K562 (cell line): Measurements from ENCODE around the gene CLDN15. TPM values are rescaled to one million over a fixed set of nuclear protein-coding genes. Genes with fewer than 3 reads are reported as not detected.
A peak's percentile ranks its signal among the peaks of the same experiment; 100 is the strongest.

Experiments
- ATAC-seq: fragments of 200-7000 bp; cut with Tn5 transposase; 3 replicates; pipeline ENCODE4 v1.9.1; 2020; ENCODE audit warnings: moderate library complexity
- BruUV-seq: library from RNA; stranded (reverse); fragments of 400-500 nt; replicated peaks from 2 replicates; lab custom pipeline; 2021; lab: Mats Ljungman, UMichigan
- CTCF ChIA-PET: fragments of 300-600 bp; formaldehyde crosslinking; extraction: SDS; loops from one replicate; lab custom pipeline; 2021; ENCODE audit warnings: low intra/inter-chr PET ratio; lab: Yijun Ruan, JAX
- POLR2A ChIA-PET: fragments of 300-600, 350-650 bp; sonication (Branson Sonifier 250); formaldehyde crosslinking; extraction: SDS; loops from one replicate; lab custom pipeline; 2021; ENCODE audit warnings: antibody characterized with exemption, inconsistent platforms; lab: Yijun Ruan, JAX
- DNase-seq, 4 experiments: peaks; one replicate each; pipeline versions ENCODE4 v3.0.0 to v3.0.0-alpha.2; 2011 to 2018; ENCODE audit warnings: low spot score in 3 of 4, mixed read lengths in 3 of 4; ENCODE audit errors: extremely low read depth in 1 of 4
- FAIRE-seq: peaks from 2 replicates; lab custom pipeline; 2011; peaks lifted over from hg19 to GRCh38; lab: Jason Lieb, UNC
- H2AFZ ChIP-seq: 2 replicates; pipeline ENCODE4 v1.6.0; 2011; ENCODE audit warnings: low read depth, low read length, control low read depth, inconsistent platforms
- H3K27ac ChIP-seq: fragments of 200-600 bp; 3 replicates; pipeline ENCODE4 v1.8.0; 2011; ENCODE audit warnings: low read depth, mild to moderate bottlenecking, control low read depth, inconsistent platforms, low read length, moderate library complexity, mixed read lengths; ENCODE audit errors: extremely low read depth
- H3K27me3 ChIP-seq, 2 experiments: fragments of 300-600 bp in 1 of 2; 2 replicates in 1 of 2; 3 replicates in 1 of 2; pipeline versions ENCODE4 v1.6.0 to v1.8.0; 2011; ENCODE audit warnings: inconsistent platforms in 2 of 2, low read length in 2 of 2, mild to moderate bottlenecking in 1 of 2, mixed read lengths in 1 of 2, moderate library complexity in 1 of 2; ENCODE audit not compliant: control insufficient read depth in 2 of 2, insufficient read depth in 2 of 2
- H3K36me3 ChIP-seq: fragments of 300-600 bp; 3 replicates; pipeline ENCODE4 v1.8.0; 2011; ENCODE audit warnings: mild to moderate bottlenecking, low read length, inconsistent platforms; ENCODE audit not compliant: control insufficient read depth, insufficient read depth
- H3K4me1 ChIP-seq, 2 experiments: fragments of 200-600 bp in 1 of 2; replicated peaks in 1 of 2; 2 replicates in 1 of 2; 3 replicates in 1 of 2; pipeline versions ENCODE4 v1.5.1 to v1.8.0; 2011; ENCODE audit warnings: inconsistent platforms in 2 of 2, low read length in 2 of 2, mild to moderate bottlenecking in 1 of 2, mixed read lengths in 1 of 2, moderate library complexity in 1 of 2; ENCODE audit not compliant: control insufficient read depth in 2 of 2, insufficient read depth in 2 of 2
- H3K4me2 ChIP-seq: 2 replicates; pipeline ENCODE4 v1.6.1; 2011; ENCODE audit warnings: low read length, control low read depth, inconsistent platforms, mixed read lengths; ENCODE audit not compliant: insufficient read depth
- H3K4me3 ChIP-seq: fragments of 200-600 bp; sonication (generic), shearing (Covaris generic); 2 replicates; pipeline ENCODE4 v1.5.1; 2016; ENCODE audit warnings: control low read depth, inconsistent platforms
- H3K79me2 ChIP-seq: fragments of 200-600 bp; 3 replicates; pipeline ENCODE4 v1.8.0; 2011; ENCODE audit warnings: low read length, inconsistent platforms; ENCODE audit not compliant: control insufficient read depth, insufficient read depth
- H3K9ac ChIP-seq, 2 experiments: 2 replicates each; pipeline versions ENCODE4 v1.6.0 to v1.6.1; 2011; ENCODE audit warnings: low read depth in 2 of 2, low read length in 2 of 2, control low read depth in 1 of 2, inconsistent platforms in 1 of 2, mild to moderate bottlenecking in 1 of 2, mixed read lengths in 1 of 2; ENCODE audit not compliant: insufficient read depth in 1 of 2
- H3K9me1 ChIP-seq: one replicate; pipeline ENCODE4 v1.6.0; 2011; ENCODE audit warnings: inconsistent platforms, mild to moderate bottlenecking, low read length, moderate library complexity; ENCODE audit not compliant: control insufficient read depth, insufficient read depth
- H3K9me3 ChIP-seq: replicated peaks from 2 replicates; pipeline ENCODE4 v1.5.1; 2011; ENCODE audit warnings: low read depth, low read length, inconsistent platforms; ENCODE audit not compliant: control insufficient read depth, insufficient read depth
- H4K20me1 ChIP-seq: replicated peaks from 2 replicates; pipeline ENCODE4 v1.6.1; 2011; ENCODE audit warnings: low read length, inconsistent platforms, mixed read lengths; ENCODE audit not compliant: control insufficient read depth, insufficient read depth
- CBFA2T3 ChIP-seq: fragments of 450-650 bp; IDR thresholded peaks from 2 replicates; pipeline ENCODE4 v1.6.1; 2017
- KLF1 ChIP-seq: fragments of 450-650 bp; IDR thresholded peaks from 2 replicates; pipeline ENCODE4 v1.6.1; 2016; ENCODE audit warnings: missing genetic modification characterization, missing compliant biosample characterization
- POLR2G ChIP-seq: fragments of 200-400 bp; formaldehyde crosslinking; IDR thresholded peaks from 2 replicates; pipeline ENCODE4 v1.6.1; 2017; ENCODE audit warnings: low read depth, mild to moderate bottlenecking, antibody characterized with exemption, low read length, moderate library complexity
- RBFOX2 ChIP-seq: fragments of 200-400 bp; formaldehyde crosslinking; IDR thresholded peaks from 2 replicates; pipeline ENCODE4 v1.6.1; 2017; ENCODE audit warnings: low read depth, mild to moderate bottlenecking, low read length, moderate library complexity
- RFX7 ChIP-seq: fragments of 250-450 bp; sonication (Bioruptor Pico); IDR thresholded peaks from 2 replicates; pipeline ENCODE4 v1.5.1; 2021; ENCODE audit warnings: mild to moderate bottlenecking
- WGBS: fragments of 100-300 bp; shearing (Covaris generic); methylation state at CpG from one replicate; pipeline ENCODE4 v1.1.6; 2016; ENCODE audit warnings: low coverage, mixed read lengths; ENCODE audit not compliant: insufficient coverage; ENCODE audit errors: missing lambda C conversion rate; 5-methylcytosine and 5-hydroxymethylcytosine counted together
- in situ Hi-C: fragments of 300-500 bp; cut with MboI; formaldehyde crosslinking; loops from 4 replicates; pipeline ENCODE4 v1.15.0; 2018; ENCODE audit warnings: inconsistent platforms, mixed read lengths
- intact Hi-C: fragments of 100-400 bp; cut with micrococcal nuclease; formaldehyde crosslinking; loops from 2 replicates; pipeline ENCODE4 v1.14.2; 2022
- polyA plus RNA-seq, 8 experiments: library from polyadenylated mRNA; depleted of rRNA in 4 of 8; stranded (reverse) in 5 of 8; unstranded in 3 of 8; fragments of >200 nt; fragmentation: Nextera tagmentation in 2 of 8; fragmentation: Illumina TruSeq in 1 of 8; extraction: Ambion mirVana in 2 of 8; extraction: Trizol in 1 of 8; gene quantifications; 2 replicates each; pipeline versions ENCODE4 v1.2.1 to v1.2.3, GENCODE V29; 2011 to 2014; ENCODE audit warnings: inconsistent platforms in 1 of 8, missing spikeins in 1 of 8
- total RNA-seq, 7 experiments: library from RNA; depleted of rRNA in 6 of 7; stranded (reverse); fragments of >200 nt in 6 of 7; fragmentation: Illumina TruSeq in 2 of 7; extraction: Trizol in 2 of 7; gene quantifications; 2 replicates each; pipeline versions ENCODE4 v1.2.1 to v1.2.3, GENCODE V29; 2011 to 2021; ENCODE audit warnings: low replicate concordance in 1 of 7
- TF ChIP-seq, protein P1 (sequence below): fragments of 450-650 bp; formaldehyde crosslinking; IDR thresholded peaks from 2 replicates; pipeline ENCODE4 v1.4.0; 2022; ENCODE audit warnings: missing genetic modification characterization
- TF ChIP-seq, protein P2 (sequence below): conservative IDR thresholded peaks from 2 replicates; pipeline ENCODE4 v1.6.1; 2011; ENCODE audit warnings: low read depth, mild to moderate bottlenecking, low read length; ENCODE audit not compliant: control insufficient read depth
- TF ChIP-seq, protein P3 (sequence below): sonication (generic); IDR thresholded peaks from 2 replicates; pipeline ENCODE4 v1.6.1; 2016

CLDN15 gene
- total and polyA plus RNA-seq, 9 of the 15 experiments (the other 6 are each of a cell fraction or from before 2014, with no cell fraction given) = 0.32 to 14.5 (median 7.4) TPM

DNA sequence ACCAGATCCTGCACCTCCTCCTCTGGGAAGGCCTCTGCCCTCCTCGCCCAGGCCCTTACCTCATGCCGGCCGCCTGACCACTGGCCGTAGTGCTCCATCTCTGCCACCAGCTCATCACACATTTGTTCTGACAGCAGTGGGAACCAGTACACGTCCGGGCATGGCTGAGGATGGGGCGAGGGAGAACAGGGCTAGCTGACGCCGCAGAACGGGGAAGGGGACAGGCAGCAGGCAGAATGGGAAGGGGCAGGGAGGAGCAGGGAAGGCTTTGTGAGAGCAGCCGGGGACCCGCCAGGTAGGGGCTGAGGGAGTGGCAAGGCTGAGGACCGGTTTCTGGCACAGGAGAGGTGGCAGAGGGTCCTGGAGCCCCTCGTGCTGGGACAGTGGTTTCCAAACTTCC, 28.8 kb downstream of the CLDN15 start:
- no peaks in the 10 kb centered on the region for H4K20me1 ChIP-seq
- 98% methylated on average over 12 of the region's 14 CpGs for WGBS
- CTCF ChIA-PET = no interaction called here
- peak; percentile 48; the same call in 1 of the 2 replicates for TF ChIP-seq RBFOX2
- TF ChIP-seq POLR2G = 0 out of 2 replicates have a peak, but pooled peaks have one; percentile 31
- TF ChIP-seq CBFA2T3 = no peak
- H3K4me2 ChIP-seq = no peak overlapping the region
- H2AFZ ChIP-seq = no peak overlapping the region
- no peak overlapping the region for H3K27ac ChIP-seq
- intact Hi-C loops (no loop called here), in situ Hi-C loops (no loop called here)
- H3K36me3 ChIP-seq = peaks cover 63% of the 10 kb centered on the region; the same call in 2 of the 3 replicates
- no peaks in the 10 kb centered on the region for H3K9me1 ChIP-seq
- H3K79me2 ChIP-seq = no peaks in the 10 kb centered on the region
- H3K9me3 ChIP-seq = no peaks in the 10 kb centered on the region
- no peak for FAIRE-seq
- H3K27me3 ChIP-seq = no peaks in the 10 kb centered on the region; a peak in 1 of 5 replicates
- peaks cover 0 to 30% of the 10 kb centered on the region in 2 experiments; a peak in 2 of 5 replicates for H3K4me1 ChIP-seq
- ATAC-seq = no peak
- DNase-seq = no peak
- POLR2A ChIA-PET = interaction anchor here (0.7 kb wide), 1 partner anchor 115 kb away, joined by 3 read pairs; no protein-coding TSS in a partner anchor
- BruUV-seq = no TSS peak
- no peak overlapping the region for H3K4me3 ChIP-seq
- H3K9ac ChIP-seq = no peak overlapping the region; a peak in 1 of 4 replicates

DNA sequence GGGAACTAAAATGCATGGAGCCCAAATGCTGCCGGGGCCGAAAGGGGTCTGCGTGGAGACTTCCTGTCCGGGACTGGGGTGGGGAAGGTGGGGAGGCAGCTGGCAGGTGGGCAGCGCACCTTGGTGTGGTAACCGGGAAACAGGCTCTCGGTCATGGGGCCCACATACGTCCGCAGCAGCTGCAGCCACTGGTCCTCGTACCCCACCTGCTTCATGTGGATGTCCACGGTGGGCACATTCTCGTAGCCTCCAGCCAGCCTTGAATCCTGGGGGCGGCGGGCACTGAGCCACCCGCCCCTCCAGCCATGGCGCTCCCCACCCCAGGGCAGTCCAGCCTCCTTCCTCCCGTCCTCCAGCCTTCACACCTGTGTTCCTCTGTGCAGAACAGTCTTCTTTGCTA, 30.1 kb downstream of the CLDN15 start:
- no TSS peak for BruUV-seq

More for the DNA sequence above, 30.1 kb downstream of the CLDN15 start:
- WGBS = 90% methylated on average over 10 of the region's 17 CpGs
- TF ChIP-seq RFX7 (CRISPR knock-in tag) (no peak), KLF1 (no peak)
- TF ChIP-seq, protein P1, sequence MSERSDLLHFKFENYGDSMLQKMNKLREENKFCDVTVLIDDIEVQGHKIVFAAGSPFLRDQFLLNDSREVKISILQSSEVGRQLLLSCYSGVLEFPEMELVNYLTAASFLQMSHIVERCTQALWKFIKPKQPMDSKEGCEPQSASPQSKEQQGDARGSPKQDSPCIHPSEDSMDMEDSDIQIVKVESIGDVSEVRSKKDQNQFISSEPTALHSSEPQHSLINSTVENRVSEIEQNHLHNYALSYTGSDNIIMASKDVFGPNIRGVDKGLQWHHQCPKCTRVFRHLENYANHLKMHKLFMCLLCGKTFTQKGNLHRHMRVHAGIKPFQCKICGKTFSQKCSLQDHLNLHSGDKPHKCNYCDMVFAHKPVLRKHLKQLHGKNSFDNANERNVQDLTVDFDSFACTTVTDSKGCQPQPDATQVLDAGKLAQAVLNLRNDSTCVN (CRISPR knock-in tag) = no peak
- TF ChIP-seq, protein P2, sequence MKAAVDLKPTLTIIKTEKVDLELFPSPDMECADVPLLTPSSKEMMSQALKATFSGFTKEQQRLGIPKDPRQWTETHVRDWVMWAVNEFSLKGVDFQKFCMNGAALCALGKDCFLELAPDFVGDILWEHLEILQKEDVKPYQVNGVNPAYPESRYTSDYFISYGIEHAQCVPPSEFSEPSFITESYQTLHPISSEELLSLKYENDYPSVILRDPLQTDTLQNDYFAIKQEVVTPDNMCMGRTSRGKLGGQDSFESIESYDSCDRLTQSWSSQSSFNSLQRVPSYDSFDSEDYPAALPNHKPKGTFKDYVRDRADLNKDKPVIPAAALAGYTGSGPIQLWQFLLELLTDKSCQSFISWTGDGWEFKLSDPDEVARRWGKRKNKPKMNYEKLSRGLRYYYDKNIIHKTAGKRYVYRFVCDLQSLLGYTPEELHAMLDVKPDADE = no peak
- TF ChIP-seq, protein P3, sequence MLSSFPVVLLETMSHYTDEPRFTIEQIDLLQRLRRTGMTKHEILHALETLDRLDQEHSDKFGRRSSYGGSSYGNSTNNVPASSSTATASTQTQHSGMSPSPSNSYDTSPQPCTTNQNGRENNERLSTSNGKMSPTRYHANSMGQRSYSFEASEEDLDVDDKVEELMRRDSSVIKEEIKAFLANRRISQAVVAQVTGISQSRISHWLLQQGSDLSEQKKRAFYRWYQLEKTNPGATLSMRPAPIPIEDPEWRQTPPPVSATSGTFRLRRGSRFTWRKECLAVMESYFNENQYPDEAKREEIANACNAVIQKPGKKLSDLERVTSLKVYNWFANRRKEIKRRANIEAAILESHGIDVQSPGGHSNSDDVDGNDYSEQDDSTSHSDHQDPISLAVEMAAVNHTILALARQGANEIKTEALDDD = no peak
- H3K4me3 ChIP-seq = no peak overlapping the region
- DNase-seq = no peak
- FAIRE-seq = no peak
- no peaks in the 10 kb centered on the region for H3K9me3 ChIP-seq
- ChIA-PET CTCF (no interaction called here), POLR2A (no interaction called here)
- H3K79me2 ChIP-seq = no peaks in the 10 kb centered on the region
- in situ Hi-C loops = no loop called here
- no peak overlapping the region for H3K4me2 ChIP-seq
- H3K9me1 ChIP-seq = no peaks in the 10 kb centered on the region
- H4K20me1 ChIP-seq = no peaks in the 10 kb centered on the region
- intact Hi-C loops = no loop called here
- peaks cover 53% of the 10 kb centered on the region; the same call in 2 of the 3 replicates for H3K36me3 ChIP-seq
- no peak for ATAC-seq
- H2AFZ ChIP-seq = no peak overlapping the region
- H3K27me3 ChIP-seq = peaks cover 0 to 7% of the 10 kb centered on the region in 2 experiments; a peak in 1 of 5 replicates
- peak overlapping the region in 1 of 2 experiments; percentile 26; a peak in 2 of 4 replicates for H3K9ac ChIP-seq
- peaks cover 0 to 32% of the 10 kb centered on the region in 2 experiments; a peak in 3 of 5 replicates for H3K4me1 ChIP-seq
- H3K27ac ChIP-seq = no peak overlapping the region
